Activated CD4-positive, alpha-beta T cell treated with anti-CD3 and anti-CD28 coated beads, Interleukin-2, amount 10 ng/mL, durations not matched to agents 24 days and 14 days (primary cell): ENCODE data around the gene C16orf86. TPM values are rescaled to one million over a fixed set of nuclear protein-coding genes. Genes with fewer than 3 reads are reported as not detected.

ENCODE experiments used
- DNase-seq: peaks from one replicate; pipeline ENCODE4 v3.0.0; 2022
- H3K27ac Mint-ChIP-seq: one replicate; pipeline ENCODE4 v1.8.0; 2022; ENCODE audit warnings: mild to moderate bottlenecking, mixed read lengths
- H3K27me3 Mint-ChIP-seq: one replicate; pipeline ENCODE4 v1.8.0; 2022; ENCODE audit warnings: mixed read lengths
- H3K36me3 Mint-ChIP-seq: one replicate; pipeline ENCODE4 v1.8.0; 2022; ENCODE audit warnings: low read depth, mild to moderate bottlenecking, mixed read lengths
- H3K4me1 Mint-ChIP-seq: one replicate; pipeline ENCODE4 v1.8.0; 2021; ENCODE audit warnings: mixed read lengths
- H3K4me3 Mint-ChIP-seq: one replicate; pipeline ENCODE4 v1.8.0; 2022; ENCODE audit warnings: mild to moderate bottlenecking, moderate library complexity, mixed read lengths
- H3K9me3 Mint-ChIP-seq: one replicate; pipeline ENCODE4 v1.8.0; 2021; ENCODE audit warnings: mixed read lengths
- intact Hi-C: fragments of 100-400 bp; cut with micrococcal nuclease; formaldehyde crosslinking; loops from one replicate; pipeline ENCODE4 v1.15.1; 2023
- total RNA-seq: library from RNA; stranded (reverse); gene quantifications from 2 replicates; pipeline ENCODE4 v1.2.3, GENCODE V29; 2022

C16orf86 gene
- total RNA-seq, 1 donor from 2014 or later = 0.68 TPM

DNA sequence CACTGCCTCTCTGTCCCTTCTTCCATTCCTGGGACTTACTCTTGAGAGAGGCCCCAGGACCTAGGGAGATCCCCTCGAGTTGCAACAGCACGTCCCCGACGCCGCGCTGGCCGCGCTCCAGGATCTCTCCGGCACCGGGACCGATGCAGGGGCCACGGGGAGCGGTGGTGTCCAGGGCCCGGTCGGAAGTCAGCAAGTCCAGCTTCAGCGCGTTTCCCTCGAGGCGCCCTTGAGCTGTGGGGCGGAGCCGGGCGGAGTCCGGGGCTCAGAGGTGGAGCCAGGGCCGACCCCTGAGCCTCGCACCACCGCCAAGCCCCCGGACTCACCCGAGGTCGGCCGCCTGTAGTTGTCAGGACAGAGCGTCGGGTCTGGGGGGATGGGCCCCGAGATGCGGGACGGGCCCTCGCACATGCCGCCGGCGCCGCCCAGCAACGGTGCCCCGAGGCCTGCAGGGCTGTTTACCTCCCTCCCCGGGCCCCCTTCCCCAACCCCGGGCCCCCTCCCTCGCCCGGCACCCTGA, 522 bp upstream of the C16orf86 start:
- DNase-seq = peak; percentile 71
- Mint-ChIP-seq H3K27me3 (no peaks in the 10 kb centered on the region), H3K4me1 (peaks cover 26% of the 10 kb centered on the region), H3K9me3 (no peaks in the 10 kb centered on the region), H3K36me3 (peaks cover 6% of the 10 kb centered on the region), H3K27ac (peak overlapping the region; percentile 51), H3K4me3 (peak overlapping the region; percentile 91)
- intact Hi-C loops = loop anchor here (2.0 to 10.0 kb wide), 3 partner anchors 53 to 1669 kb away; partner anchors contain the start of genes COG8, CTRL, GFOD2 and NIP7

DNA sequence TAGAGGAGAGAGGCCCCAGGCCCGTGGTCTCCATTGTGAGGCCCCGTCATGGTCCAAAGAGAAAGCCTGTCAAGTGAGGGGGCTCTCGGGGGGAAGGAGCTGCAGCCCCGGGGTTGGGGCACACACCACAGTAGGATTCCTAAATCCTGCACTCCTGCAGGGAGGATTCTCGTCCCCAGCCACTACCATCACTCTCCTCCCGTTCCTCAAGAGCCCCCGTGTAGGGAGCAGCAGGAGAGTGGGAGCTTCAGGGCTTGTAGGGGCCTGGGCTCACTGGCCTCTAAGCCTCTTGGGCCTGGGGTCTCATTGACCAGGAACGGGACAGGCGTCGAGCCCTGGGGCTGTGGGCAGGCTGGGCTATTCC, 821 bp downstream of the C16orf86 start:
- H3K4me3 Mint-ChIP-seq = peak overlapping the region; percentile 91
- H3K36me3 Mint-ChIP-seq = peaks cover 6% of the 10 kb centered on the region
- H3K4me1 Mint-ChIP-seq = peaks cover 19% of the 10 kb centered on the region
- intact Hi-C loops = loop anchor here (2.0 to 10.0 kb wide), 3 partner anchors 51 to 1667 kb away; partner anchors contain the start of genes COG8, CTRL, GFOD2 and NIP7
- no peaks in the 10 kb centered on the region for H3K27me3 Mint-ChIP-seq
- H3K9me3 Mint-ChIP-seq = no peaks in the 10 kb centered on the region
- DNase-seq = no peak
- peak overlapping the region; percentile 66 for H3K27ac Mint-ChIP-seq

GRCh38 chr16:67667817-67668494, 1.3 kb downstream of the C16orf86 start:
- Mint-ChIP-seq H3K27ac (no peak overlapping the region), H3K4me1 (peaks cover 22% of the 10 kb centered on the region), H3K27me3 (no peaks in the 10 kb centered on the region), H3K9me3 (no peaks in the 10 kb centered on the region), H3K4me3 (peak overlapping the region; percentile 91), H3K36me3 (peaks cover 5% of the 10 kb centered on the region)
- DNase-seq = peak; percentile 94
- intact Hi-C loops = loop anchor here (1.0 to 10.0 kb wide), 5 partner anchors 51 to 1667 kb away; partner anchors contain the start of genes COG8, CTRL, GFOD2 and NIP7

DNA sequence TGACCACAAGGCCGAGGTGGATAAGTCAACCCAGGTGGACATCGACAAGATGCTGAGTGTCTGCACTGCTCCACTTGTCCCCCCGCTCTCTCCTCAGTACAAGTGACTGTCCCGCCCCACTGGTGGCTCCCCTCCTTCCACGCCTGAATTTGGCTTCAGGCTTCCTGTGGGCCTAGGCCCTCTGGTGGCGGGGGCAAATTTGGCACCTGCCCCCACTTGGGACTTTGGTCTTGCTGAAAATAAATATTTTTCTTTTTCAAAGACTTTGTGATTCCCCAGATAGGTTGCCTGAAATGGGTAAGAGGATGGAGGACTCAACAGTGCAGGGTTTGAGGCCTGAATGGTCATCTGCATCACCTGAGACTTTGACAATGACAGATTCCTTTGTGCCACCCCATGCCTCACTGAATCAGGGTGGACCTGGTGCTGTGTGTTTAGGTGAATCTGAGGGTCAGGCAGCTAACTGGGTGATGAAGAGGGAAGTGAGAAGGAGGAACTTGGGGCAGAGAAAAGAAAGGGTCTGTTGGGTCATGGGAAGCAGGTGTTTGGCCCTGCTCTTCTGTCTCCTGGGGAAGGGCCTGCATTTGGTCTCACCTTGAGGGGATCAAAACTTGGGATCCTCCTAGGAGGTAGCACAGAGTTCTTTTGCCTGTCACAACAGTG, 2.0 kb downstream of the C16orf86 start:
- Mint-ChIP-seq H3K9me3 (no peaks in the 10 kb centered on the region), H3K27ac (no peak overlapping the region), H3K4me3 (no peak overlapping the region), H3K27me3 (no peaks in the 10 kb centered on the region), H3K36me3 (peaks cover 3% of the 10 kb centered on the region), H3K4me1 (peaks cover 22% of the 10 kb centered on the region)
- DNase-seq = peak; percentile 77
- intact Hi-C loops = loop anchor here (1.0 to 10.0 kb wide), 4 partner anchors 121 to 1666 kb away; partner anchors contain the start of genes COG8, CTRL, NIP7 and PDF

- no peaks in the 10 kb centered on the region for H3K9me3 Mint-ChIP-seq
- intact Hi-C loops = loop anchor here (10.0 kb wide), 2 partner anchors 265 to 1665 kb away; partner anchors contain the start of genes COG8, CTRL, NIP7 and PDF
- peaks cover 20% of the 10 kb centered on the region for H3K4me1 Mint-ChIP-seq
- no peaks in the 10 kb centered on the region for H3K27me3 Mint-ChIP-seq
- H3K36me3 Mint-ChIP-seq = peaks cover 2% of the 10 kb centered on the region
- H3K27ac Mint-ChIP-seq = no peak overlapping the region
- no peak for DNase-seq
- no peak overlapping the region for H3K4me3 Mint-ChIP-seq
These were observed 3.0 kb downstream of the C16orf86 start for GRCh38 chr16:67669499-67670101.

DNA sequence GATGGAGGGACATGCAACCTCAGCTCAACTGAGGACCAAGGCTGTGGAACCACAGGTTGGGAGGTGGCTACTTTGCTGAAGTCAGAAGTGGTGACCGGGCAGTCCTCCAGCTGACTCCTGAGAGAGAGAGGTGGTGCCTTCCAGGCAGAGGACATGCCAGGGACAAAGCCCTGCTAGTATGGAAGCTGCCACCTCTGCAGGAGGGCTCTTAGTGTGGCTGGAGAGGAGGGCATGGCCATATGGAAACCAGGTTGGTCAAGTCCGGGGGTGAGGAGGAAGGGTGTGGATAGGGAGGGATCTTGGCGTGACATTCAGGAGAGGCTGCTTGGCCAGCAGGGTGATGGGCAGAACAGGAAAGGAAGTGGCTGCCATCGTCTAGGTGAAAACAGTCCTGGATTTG, 5.7 kb downstream of the C16orf86 start:
- peaks cover 11% of the 10 kb centered on the region for H3K4me1 Mint-ChIP-seq
- H3K27me3 Mint-ChIP-seq = no peaks in the 10 kb centered on the region
- no peaks in the 10 kb centered on the region for H3K9me3 Mint-ChIP-seq
- intact Hi-C loops = no loop called here
- H3K4me3 Mint-ChIP-seq = no peak overlapping the region
- H3K27ac Mint-ChIP-seq = no peak overlapping the region
- H3K36me3 Mint-ChIP-seq = no peaks in the 10 kb centered on the region
- DNase-seq = no peak

DNA sequence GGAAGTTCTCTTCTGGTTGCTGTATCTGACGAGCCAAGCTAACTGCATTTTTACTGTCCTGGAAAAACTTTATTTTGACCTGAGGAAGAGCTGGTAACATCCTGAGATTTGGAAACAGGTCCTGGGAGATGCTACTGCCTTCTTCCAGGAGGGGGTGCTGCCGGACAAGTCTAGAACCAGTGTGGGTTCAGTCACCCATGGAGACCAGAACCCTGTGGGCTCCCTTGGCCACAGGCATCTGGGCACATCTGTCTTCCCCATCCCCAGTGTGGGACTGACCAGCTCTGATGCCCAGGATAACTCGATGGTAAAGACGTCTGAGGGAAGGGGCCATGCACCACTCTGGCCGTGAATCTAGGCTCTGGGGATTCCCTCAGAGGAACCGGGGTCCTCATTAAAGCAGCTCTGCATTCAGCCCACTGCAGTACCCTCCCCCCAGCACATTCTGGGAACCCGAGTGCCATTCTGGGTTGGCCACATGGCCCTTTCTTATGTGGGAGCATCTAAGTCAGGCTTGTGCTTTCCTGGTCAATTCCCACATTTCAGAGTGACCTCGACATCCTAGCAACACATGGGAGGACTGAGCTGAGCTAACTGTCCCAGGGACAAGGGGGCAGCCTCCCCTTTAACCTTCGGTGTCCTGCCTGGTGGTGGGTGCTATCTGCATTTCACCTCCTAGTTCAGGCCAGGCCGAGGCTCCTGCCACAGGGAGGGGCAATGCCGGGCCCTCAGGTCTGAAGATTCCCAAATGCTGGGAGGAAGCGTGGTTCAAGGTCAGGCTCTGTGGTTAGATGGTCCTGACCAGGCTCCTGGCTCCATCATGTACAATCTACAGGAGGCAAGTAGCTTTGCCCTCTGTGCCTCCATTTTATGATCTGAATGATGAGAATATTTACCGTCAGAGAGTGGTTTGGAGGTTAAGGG, 6.4 kb downstream of the C16orf86 start:
- Mint-ChIP-seq H3K4me3 (no peak overlapping the region), H3K27ac (no peak overlapping the region), H3K4me1 (peaks cover 10% of the 10 kb centered on the region), H3K36me3 (no peaks in the 10 kb centered on the region), H3K27me3 (no peaks in the 10 kb centered on the region), H3K9me3 (no peaks in the 10 kb centered on the region)
- intact Hi-C loops = no loop called here
- peak; percentile 90 for DNase-seq

GRCh38 chr16:67673712-67674580, 7.3 kb downstream of the C16orf86 start:
- intact Hi-C loops = no loop called here
- H3K9me3 Mint-ChIP-seq = no peaks in the 10 kb centered on the region
- no peak overlapping the region for H3K27ac Mint-ChIP-seq
- H3K27me3 Mint-ChIP-seq = no peaks in the 10 kb centered on the region
- no peak for DNase-seq
- H3K36me3 Mint-ChIP-seq = no peaks in the 10 kb centered on the region
- H3K4me1 Mint-ChIP-seq = peaks cover 6% of the 10 kb centered on the region
- H3K4me3 Mint-ChIP-seq = no peak overlapping the region

DNA sequence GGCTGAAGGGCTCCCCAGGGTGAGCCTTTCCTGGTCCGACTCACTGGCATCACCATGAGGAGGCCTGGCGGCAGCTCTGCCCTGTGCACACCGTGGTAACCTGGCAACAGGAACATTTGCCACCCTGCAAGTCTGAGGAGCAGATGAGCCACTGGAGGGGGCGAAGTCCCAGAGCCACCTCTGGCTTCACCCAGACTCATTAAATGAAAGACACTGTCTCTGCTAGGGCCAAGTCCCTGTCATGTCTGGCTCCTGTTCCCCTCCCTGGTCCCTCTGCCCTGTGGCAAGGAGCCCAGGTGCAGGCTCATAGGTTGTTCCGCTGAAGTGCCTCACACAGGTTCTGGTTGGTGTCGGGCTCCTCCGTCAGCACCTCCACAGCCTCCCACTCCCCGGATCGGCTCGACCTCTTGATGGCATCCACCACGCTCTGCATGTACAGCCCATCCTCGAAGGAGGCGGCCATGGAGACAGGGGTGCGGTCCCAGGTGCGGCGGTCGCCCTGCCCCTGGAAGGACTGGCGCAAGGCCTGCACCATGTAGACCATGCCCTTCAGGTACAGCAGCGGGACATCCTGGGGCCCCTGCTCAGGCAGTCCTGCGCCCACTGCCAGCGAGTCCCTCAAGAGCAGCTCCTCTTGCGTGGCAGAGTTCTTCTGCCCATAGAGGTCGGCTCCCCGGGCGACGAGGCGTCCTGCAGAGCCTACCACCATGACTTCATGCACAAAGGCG, 8.4 kb downstream of the C16orf86 start:
- Mint-ChIP-seq H3K4me3 (no peak overlapping the region), H3K36me3 (no peaks in the 10 kb centered on the region)

DNA sequence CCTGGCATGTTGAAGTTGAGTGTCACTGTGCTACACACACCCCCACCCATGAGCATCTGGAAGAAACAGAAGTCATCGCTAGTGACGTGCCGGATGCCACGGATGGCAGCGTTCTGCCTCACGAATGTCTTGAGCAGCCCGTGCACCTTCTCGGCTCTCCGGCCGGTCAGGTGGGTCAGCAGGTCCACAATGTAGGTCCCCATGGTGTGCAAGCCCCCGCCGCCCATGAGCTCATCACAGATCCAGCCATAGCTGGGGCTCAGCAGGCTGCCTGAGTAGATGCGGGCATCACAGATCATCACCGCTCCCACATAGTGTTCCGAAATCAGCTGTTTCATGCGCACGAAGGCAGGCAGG, 8.9 kb downstream of the C16orf86 start:
- intact Hi-C loops = no loop called here
- peaks cover 4% of the 10 kb centered on the region for H3K4me1 Mint-ChIP-seq
- H3K27me3 Mint-ChIP-seq = no peaks in the 10 kb centered on the region
- H3K36me3 Mint-ChIP-seq = no peaks in the 10 kb centered on the region
- H3K27ac Mint-ChIP-seq = no peak overlapping the region
- no peak overlapping the region for H3K4me3 Mint-ChIP-seq
- no peak for DNase-seq
- no peaks in the 10 kb centered on the region for H3K9me3 Mint-ChIP-seq

More for the DNA sequence above, 8.4 kb downstream of the C16orf86 start:
- Mint-ChIP-seq H3K9me3 (no peaks in the 10 kb centered on the region), H3K27ac (no peak overlapping the region), H3K27me3 (no peaks in the 10 kb centered on the region), H3K4me1 (peaks cover 4% of the 10 kb centered on the region)
- DNase-seq = no peak
- intact Hi-C loops = no loop called here

GRCh38 chr16:67675999-67676398, 9.4 kb downstream of the C16orf86 start:
- no peak for DNase-seq
- Mint-ChIP-seq H3K4me3 (no peak overlapping the region), H3K4me1 (peaks cover 4% of the 10 kb centered on the region), H3K27me3 (no peaks in the 10 kb centered on the region), H3K9me3 (no peaks in the 10 kb centered on the region), H3K36me3 (no peaks in the 10 kb centered on the region), H3K27ac (no peak overlapping the region)
- intact Hi-C loops = no loop called here

DNA sequence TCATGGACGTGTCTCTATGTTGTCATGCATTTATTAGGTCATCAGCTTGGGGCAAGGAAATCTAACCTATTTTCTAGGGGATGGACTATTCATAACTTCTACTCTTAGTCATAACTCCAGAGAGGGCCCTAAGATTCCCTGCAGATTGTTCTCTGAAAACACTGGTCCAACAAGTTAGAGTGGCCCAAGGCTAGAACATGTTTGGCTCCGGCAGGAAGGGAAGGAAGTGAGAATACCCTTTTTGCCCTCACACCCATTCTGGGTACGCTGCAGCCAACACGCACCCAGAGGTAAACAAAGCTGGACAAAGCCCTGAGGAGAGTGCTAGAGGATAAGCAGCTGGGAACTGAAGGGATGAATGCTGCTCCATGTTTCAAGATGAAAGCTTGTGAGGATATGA, 9.9 kb downstream of the C16orf86 start:
- intact Hi-C loops = no loop called here
- H3K27ac Mint-ChIP-seq = no peak overlapping the region

More for the DNA sequence above, 9.9 kb downstream of the C16orf86 start:
- no peaks in the 10 kb centered on the region for H3K27me3 Mint-ChIP-seq
- peaks cover 4% of the 10 kb centered on the region for H3K4me1 Mint-ChIP-seq
- H3K9me3 Mint-ChIP-seq = no peaks in the 10 kb centered on the region
- no peak overlapping the region for H3K4me3 Mint-ChIP-seq
- DNase-seq = no peak
- H3K36me3 Mint-ChIP-seq = no peaks in the 10 kb centered on the region
